ENCODE data around the gene ARID3C.

Gene ARID3C

GRCh38 chr9:34658461-34658860, 29.6 kb upstream of the ARID3C start:
- no peak for DNase-seq (ENCODE audit: low read depth)
- H3K4me3 ChIP-seq (ENCODE audit: low read depth, low read length) = no peak overlapping the region
- no peak for TF ChIP-seq CTCF (conservative IDR thresholded peaks at IDR 0.05; ENCODE audit: low read depth, low read length)

GRCh38 chr9:34656992-34657391, 28.1 kb upstream of the ARID3C start:
- no peak for DNase-seq (ENCODE audit: low read depth)
- H3K4me3 ChIP-seq (ENCODE audit: low read depth, low read length) = no peak overlapping the region
- TF ChIP-seq CTCF (conservative IDR thresholded peaks at IDR 0.05; ENCODE audit: low read depth, low read length) = no peak

- no peak for DNase-seq (ENCODE audit: low read depth)
- no peak for TF ChIP-seq CTCF (conservative IDR thresholded peaks at IDR 0.05; ENCODE audit: low read depth, low read length)
- no peak overlapping the region for H3K4me3 ChIP-seq (ENCODE audit: low read depth, low read length)
Measured at GRCh38 chr9:34655394-34655793, 26.5 kb upstream of the ARID3C start.

- DNase-seq (ENCODE audit: low read depth) = no peak
- no peak for TF ChIP-seq CTCF (conservative IDR thresholded peaks at IDR 0.05; ENCODE audit: low read depth, low read length)
- no peak overlapping the region for H3K4me3 ChIP-seq (ENCODE audit: low read depth, low read length)
Measured at GRCh38 chr9:34654323-34655051, 25.6 kb upstream of the ARID3C start.

GRCh38 chr9:34653151-34654072, 24.5 kb upstream of the ARID3C start:
- no peak for TF ChIP-seq CTCF (conservative IDR thresholded peaks at IDR 0.05; ENCODE audit: low read depth, low read length)

GRCh38 chr9:34652602-34653000, 23.7 kb upstream of the ARID3C start:
- no peak overlapping the region for H3K4me3 ChIP-seq (ENCODE audit: low read depth, low read length)
- TF ChIP-seq CTCF (conservative IDR thresholded peaks at IDR 0.05; ENCODE audit: low read depth, low read length) = no peak
- peak; percentile 24 for DNase-seq (ENCODE audit: low read depth)

More at GRCh38 chr9:34653151-34654072, 24.5 kb upstream of the ARID3C start:
- DNase-seq (ENCODE audit: low read depth) = peak; percentile 35
- H3K4me3 ChIP-seq (ENCODE audit: low read depth, low read length) = no peak overlapping the region

All from choroid plexus epithelial cell (primary cell).